Vagina (tissue), 2 donors: ENCODE measurements around the gene CBR3.

ENCODE experiments used
- POLR2A ChIP-seq, 2 donors: fragments of 450-650 bp; IDR thresholded peaks; one replicate each; pipeline ENCODE4 v1.6.1; 2017; ENCODE audit warnings: antibody characterized with exemption in 2 of 2, mild to moderate bottlenecking in 2 of 2, moderate library complexity in 2 of 2
- POLR2AphosphoS5 ChIP-seq, 2 donors: sonication (generic); formaldehyde crosslinking; IDR thresholded peaks; one replicate each; pipeline ENCODE4 v1.9.0; 2017; ENCODE audit warnings: antibody characterized with exemption in 2 of 2, mild to moderate bottlenecking in 2 of 2, low read depth in 1 of 2; ENCODE audit not compliant: insufficient read depth in 1 of 2
- TF ChIP-seq, protein P1 (sequence below), 3 experiments: fragments of 450-650 bp in 2 of 3; fragments of 200-600 bp in 1 of 3; sonication (generic) in 1 of 3; IDR thresholded peaks; one replicate each; pipeline ENCODE4 v1.5.1; 2017 to 2019; ENCODE audit warnings: antibody characterized with exemption in 3 of 3, mild to moderate bottlenecking in 2 of 3, moderate library complexity in 2 of 3

DNA sequence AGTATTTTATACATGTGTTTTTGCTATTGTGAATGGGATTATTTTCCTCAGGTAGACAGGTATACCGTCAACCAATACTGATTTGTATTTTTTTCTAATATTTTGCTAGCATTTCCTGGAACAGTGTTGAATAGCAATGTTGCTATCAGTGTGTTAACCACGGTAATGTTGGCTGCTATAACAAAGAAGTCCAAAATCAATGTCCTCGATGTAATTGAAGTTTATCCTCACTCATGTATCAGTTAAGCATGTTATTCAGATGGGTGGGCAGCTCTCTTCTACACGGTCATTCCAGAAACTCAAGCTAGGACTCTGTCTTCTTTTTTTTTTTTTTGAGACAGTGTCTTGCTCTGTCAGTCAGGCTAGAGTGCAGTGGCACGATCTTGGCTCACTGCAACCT lies 46.1 kb downstream of the CBR3 start:
- TF ChIP-seq, protein P1, sequence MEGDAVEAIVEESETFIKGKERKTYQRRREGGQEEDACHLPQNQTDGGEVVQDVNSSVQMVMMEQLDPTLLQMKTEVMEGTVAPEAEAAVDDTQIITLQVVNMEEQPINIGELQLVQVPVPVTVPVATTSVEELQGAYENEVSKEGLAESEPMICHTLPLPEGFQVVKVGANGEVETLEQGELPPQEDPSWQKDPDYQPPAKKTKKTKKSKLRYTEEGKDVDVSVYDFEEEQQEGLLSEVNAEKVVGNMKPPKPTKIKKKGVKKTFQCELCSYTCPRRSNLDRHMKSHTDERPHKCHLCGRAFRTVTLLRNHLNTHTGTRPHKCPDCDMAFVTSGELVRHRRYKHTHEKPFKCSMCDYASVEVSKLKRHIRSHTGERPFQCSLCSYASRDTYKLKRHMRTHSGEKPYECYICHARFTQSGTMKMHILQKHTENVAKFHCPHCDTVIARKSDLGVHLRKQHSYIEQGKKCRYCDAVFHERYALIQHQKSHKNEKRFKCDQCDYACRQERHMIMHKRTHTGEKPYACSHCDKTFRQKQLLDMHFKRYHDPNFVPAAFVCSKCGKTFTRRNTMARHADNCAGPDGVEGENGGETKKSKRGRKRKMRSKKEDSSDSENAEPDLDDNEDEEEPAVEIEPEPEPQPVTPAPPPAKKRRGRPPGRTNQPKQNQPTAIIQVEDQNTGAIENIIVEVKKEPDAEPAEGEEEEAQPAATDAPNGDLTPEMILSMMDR (IDR thresholded peaks at IDR 0.05) = no peak
- TF ChIP-seq POLR2AphosphoS5 (IDR thresholded peaks at IDR 0.05; ENCODE audit: insufficient read depth in 1 of 2, low read depth in 1 of 2) (no peak), POLR2A (IDR thresholded peaks at IDR 0.05) (no peak)
